Activated CD4-positive, alpha-beta T cell treated with anti-CD3 and anti-CD28 coated beads, Interleukin-10, Interleukin-2, amounts not matched to agents 100 ng/mL and 50 ng/mL, durations not matched to agents 16 hours and 8 hours (primary cell): Measurements from ENCODE around the gene HOXA3.

Source experiments
- DNase-seq: peaks from one replicate; pipeline ENCODE4 v3.0.0-alpha.2; 2020

HOXA3 gene

DNA sequence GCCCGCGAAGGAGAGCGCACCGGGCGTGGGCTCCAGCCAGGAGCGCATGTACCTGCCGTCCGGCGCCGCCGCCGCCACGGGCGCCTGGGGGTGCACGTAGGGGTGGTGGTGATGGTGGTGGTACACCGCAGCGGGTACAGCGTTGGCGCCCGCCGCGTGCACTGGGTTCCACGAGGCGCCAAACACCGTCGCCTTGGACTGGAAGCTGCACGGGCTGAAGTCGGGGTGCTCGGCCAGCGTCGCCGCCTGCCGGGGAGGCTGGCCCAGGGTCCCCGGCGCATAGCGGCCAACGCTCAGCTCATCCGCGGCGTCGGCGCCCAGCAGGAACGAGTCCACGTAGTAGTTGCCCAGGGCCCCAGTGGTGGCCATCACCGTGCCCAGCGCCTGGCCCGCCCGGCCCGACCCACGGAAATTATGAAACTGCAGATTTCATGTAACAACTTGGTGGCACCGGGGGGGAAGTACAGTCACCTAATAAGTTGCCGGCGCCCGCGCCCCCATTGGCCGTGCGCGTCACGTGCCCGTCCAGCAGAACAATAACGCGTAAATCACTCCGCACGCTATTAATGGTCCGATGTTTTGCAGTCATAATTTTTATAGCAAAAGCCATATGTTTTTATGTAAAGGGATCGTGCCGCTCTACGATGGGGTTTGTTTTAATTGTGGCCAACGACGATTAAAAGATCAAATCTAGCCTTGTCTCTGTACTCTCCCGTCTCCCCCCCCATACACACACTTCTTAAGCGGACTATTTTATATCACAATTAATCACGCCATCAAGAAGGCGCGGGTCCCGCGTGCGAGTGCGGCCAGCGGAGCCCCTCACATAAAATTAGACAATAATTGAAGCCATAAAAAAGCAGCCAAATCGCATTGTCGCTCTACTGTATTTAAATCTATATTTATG is 13.0 kb upstream of the HOXA3 start, which contains the start of gene HOXA9:
HOXA9 (minus strand) TSS at position 449 of the 907 bp plus-strand sequence; CDS start at position 369, 80 bp downstream.
- no peak for DNase-seq

DNA sequence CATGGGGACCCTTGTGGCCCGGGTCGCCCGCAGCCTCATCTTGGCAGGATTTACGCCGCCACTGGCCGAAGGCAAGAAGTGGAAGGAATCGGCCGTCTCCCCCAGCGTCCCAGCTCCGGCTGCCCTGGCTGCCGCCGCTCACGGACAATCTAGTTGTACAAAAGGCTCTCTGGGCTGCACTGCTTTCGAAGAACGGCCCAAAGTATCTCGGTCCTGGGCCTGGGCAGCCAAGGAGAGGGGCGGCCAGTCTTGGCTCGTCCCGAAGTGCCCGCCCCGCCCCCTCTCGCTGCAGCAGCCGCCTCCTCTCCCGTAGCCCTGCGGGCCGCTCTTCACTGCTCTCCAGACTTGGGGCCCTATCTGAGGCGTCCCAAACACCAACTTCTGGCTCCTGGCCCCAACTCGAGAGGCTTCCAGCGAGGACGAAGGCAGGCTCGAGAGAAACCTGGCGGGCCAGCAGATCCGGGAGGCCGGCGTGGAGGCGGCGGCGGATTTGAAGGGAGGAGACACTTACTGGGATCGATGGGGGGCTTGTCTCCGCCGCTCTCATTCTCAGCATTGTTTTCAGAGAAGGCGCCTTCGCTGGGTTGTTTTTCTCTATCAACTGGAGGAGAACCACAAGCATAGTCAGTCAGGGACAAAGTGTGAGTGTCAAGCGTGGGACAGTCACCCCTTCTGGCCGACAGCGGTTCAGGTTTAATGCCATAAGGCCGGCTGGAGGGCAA is 12.1 kb upstream of the HOXA3 start:
- DNase-seq: no peak

DNA sequence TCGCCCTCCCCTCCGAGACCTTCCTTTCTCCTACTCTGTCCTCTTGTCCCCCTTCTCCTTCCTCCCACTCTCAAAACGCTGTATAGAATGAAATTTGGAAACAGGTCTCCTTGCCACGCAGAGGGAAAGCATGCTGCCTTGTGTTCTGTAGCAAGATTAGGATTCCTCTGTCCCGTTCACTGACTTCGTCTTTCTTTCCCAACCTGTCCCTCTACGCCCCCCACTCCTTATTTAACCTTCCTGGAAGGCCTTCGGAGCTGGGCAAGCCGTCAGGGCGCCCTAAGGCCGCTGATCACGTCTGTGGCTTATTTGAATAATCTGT is 11.6 kb upstream of the HOXA3 start:
- no peak for DNase-seq

DNA sequence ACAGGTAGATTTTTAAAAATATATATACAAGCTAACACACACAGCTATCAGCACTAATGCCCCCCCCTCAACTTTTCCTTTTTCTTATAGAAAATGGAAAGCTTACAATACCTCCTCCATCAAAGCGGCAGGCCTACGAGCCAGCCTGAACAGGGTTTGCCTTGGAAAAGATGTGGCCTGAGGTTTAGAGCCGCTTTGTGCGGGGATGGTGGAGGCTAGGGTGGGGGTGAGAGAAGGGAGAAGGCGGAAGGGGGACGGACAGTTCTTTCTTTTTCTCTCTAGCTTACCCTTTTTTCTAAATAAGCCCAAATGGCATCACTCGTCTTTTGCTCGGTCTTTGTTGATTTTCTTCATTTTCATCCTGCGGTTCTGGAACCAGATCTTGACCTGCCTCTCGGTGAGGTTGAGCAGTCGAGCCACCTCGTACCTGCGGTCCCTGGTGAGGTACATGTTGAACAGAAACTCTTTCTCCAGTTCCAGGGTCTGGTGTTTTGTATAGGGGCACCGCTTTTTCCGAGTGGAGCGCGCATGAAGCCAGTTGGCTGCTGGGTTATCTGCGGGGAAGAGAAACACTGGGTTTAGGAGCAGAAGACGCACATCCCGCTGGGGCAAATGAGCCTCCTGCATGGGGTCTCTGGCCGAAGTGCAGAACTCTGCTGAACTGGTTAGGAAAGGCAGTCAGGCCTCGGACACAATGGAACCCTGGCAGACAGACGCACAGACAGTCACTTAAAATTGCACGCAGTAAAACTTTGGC is 11.1 kb upstream of the HOXA3 start:
- DNase-seq: no peak

DNA sequence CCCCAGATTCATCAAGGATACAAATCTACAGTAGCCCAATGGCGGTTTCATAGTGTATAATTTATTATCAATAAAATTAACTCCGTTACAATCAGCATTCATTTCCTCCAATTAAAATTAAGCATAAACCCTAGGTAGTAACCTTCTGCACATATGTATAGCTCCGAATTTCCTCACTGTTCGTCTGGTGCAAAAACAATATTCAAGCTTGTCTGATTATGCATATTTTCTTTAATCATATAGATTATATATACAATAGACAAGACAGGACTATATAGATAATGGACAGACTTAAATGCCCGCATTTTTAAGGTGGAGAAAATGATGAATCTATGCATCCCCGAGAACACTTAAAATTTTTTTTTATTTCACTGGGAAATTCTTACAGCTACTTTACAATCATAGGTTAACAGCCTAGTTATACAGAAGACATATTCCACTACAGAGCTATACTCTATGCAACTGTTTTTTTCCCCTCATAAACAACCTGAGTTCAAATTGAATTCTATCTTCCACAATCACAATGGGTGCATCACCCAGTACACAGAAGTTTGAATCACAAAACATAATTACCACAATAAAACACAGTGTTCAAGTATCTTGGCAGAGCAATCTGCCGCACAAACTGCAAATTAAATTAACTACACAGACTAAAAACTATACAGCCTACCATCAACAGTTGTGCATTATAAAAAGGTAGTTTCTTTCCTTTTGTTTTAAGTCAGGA is 10.3 kb upstream of the HOXA3 start:
- no peak for DNase-seq

DNA sequence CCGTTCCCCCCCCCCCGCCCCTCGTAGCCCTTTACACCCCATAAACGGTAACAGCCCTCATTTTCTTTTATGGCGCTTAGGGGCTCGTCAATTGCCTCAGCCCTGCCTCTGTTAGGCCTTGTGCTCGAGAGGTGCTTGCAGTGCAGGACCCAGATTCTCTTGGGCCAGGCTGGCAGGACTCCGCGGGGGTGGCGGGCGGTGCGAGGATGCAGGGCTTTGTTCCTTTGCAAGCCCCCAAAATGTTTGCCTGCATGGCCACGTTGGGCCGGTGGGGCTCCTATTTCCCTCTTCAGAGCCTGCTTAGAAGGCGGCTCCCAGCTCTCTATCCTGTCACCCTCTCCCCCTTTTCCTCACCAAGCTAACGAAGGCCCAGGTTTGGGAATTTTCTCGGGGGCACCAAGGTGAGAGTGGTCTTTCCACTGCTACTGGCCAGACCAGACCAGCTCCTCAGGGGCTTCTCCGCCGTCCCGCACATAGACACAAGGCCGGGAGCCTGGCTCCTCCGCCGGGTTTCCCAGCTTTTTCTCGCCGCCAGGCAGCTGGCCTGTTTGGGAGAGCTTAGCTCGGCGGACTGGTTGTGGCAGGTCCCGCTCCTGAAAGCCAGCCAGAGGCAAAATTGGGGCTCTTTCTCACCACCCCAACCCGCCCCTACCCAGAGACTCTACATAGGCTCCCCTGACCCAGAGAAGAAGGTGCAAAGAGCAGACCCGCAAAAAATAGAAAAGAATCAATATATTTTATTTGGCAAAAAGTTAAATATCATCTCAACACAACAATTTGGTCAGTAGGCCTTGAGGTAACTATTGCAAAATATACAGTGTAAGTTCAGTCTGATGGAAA is 9.6 kb upstream of the HOXA3 start:
- no peak for DNase-seq

DNA sequence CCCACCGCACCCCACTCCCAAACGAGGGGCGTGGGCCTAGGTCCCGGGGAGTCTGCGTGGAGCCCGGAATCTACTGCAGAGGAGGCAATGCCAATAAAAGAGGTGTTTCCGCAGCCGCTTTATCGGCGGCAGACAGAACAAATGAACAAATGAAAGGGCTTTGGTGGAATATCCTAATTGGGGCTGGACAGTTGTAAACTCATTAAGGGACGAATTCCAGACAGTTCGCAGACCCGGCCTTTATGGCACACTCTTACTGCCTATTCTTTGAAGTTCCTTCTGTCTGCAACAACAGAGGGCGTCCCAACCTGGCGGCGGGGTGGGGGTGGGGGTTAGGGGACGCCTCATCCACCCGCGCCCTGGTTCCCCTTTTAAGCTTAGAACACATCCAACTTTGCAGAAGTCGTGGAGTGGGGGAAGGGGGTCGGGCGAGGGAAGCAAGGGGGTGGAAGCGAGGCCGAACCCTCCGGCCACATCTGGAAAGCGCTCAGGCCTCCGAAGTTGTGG is 8.9 kb upstream of the HOXA3 start:
- no peak for DNase-seq

DNA sequence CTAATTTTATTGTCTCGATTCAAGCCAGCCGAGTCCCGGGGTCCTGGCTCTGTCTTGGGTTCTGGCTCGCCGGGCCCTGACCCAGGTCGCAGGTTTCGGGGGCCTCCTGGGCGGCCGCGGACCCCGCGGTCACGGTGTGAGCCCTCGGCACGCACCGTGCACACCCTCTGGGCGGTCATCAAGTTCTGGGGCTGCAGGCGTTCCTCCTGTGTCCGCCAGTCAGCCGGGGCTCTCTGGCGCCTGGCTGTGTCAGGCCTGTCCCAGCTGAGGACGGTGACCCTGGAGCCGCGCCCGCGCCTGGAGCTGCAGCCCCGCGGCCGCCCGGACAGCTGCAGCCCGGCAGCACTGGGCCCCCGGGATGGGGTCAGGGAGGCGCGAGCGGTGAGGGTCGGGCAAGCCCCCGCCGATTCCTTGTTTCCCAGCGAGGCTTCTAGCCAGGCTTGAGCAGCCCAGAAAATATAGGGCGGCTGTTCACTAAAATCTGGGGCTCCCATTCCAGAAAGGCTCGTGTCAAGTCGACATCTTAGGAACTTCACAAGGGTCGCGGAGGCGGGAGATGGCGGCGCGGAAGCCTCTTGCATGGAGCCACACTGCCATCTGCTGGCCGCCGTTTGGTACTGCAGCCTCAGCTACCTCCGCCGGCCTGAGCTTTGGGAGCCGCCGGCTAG is 8.3 kb upstream of the HOXA3 start:
- peak; percentile 83 for DNase-seq

DNA sequence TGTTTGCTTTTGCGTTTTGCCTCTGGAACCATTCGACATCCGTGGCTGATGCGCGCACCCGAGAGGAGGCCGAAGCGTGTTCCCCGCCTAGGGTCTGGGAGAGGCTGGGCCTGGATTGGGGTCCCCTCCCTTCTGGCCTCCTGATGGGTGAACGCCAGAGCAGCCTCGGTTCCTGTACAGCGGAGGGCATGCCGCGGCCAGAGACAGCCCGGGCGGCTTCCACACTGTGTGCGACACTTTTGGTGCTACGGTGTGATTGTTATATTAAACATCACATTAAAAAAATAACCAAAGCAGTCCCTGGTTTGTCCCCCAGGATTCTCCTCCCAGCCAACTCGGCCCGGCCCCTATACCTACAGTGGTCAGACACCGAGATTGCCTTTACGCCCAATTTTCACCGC is 7.8 kb upstream of the HOXA3 start:
- DNase-seq: no peak

DNA sequence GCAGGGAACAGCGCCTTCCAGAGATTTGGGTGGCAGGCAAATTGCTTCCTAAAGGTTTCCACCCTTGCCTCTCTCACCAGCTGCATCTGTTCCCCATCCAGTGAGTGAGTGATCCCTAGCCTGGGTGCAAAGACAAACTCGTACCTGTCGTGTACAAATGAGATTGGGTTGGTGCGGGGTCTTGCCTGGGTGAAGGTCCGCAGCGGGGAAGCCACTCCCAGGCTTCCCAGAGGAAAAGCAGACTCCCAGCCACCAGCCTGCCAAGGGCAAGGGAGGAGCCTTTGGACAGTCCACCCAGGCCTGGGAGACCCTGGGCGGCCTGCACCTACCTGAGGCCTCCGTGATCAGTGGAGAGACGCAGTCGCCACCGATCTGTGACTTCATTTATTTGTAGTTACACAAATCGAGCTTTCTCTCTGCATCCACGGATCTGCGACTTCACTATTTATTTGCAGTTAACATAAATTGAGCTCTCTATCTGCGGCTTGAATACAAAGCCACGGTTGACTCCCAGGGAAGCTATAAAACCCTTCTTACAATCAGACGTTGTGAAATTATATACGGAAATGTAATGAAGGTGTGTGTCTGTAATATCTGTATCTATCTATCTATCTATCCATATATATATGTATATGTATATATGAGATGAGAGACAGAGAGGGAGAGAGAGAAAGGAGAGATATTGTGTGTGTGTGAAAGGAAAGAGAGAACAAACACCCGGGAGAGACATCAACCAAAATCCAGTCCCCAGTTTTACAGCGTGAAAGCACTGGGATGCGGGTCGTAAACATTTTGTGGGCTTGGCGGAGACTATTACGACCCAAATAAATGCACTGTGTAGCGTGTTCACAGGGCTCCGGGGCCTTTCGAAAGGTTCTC is 7.1 kb upstream of the HOXA3 start:
- DNase-seq: no peak

DNA sequence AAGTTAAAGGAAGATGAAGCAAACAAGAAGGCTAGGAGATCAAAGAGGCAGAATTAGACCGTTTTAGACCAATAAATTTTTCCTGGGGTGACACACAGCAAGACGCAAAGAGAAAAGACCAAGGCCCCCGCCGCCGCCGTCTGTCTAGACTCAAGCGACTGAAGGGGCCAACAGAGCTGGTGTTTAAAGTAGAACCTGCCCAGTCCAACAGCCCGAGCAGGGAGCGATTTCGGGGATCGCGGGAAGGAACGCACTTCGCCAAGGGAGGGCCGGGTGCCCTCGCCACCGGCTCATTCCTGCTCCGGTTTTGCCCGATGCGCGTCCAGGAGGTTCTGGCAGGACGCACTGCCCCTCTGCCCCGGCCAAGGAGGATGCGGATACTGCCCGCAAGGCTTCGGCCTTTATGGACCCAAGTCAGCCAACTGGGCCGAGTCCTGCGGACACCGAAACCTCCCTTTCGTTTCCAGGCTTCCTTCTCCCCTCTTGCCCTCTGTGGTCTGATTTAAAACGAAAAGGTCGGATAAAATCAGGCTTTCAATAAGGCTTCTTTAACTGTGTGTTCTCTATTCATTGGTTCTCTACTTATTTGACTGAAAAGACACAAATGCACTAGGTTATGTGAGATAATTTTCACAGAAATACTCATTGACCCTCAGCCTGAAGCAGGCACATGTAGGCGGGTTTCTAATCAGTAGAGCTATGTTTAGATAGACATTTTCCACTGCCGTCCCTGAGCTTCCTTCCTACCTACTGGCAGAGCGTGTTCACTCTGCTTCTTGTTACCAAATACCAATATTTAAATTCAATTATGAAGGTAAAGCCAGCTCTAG is 6.3 kb upstream of the HOXA3 start:
- no peak for DNase-seq

DNA sequence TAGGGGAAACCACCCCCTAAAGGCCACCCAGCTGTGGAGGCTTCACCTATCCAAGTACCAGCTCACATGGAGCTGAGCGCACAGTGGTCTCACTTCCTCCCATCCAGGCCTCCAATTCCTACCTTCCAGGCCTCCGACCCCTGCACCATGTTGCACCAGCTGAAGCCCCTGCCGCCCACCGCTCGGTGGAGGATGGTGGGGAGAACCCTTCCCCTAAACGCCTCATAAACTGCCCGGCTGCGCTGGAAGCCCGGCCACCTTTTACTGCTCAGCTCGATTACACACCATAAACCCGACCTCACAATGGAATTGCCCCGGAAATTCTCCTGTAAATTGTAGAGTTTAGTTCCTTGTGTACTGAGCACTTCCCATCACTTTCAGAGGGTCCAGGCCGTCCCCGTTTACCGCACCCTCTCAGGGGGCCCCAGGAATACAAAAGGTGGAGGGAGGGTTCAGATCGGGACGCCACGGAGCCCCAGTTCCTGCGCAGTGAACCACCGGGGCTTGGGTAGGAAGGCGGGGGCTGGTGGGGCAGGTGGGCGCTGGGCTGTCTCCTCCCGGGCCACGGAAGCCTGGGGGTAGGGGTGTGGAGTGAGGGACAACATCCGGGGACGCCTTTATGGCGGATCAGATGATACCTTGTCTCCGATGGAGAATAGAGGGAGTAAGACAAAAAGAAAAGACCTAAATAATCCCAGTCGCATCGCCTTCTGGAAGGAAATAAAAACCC is 5.5 kb upstream of the HOXA3 start:
- DNase-seq: no peak

DNA sequence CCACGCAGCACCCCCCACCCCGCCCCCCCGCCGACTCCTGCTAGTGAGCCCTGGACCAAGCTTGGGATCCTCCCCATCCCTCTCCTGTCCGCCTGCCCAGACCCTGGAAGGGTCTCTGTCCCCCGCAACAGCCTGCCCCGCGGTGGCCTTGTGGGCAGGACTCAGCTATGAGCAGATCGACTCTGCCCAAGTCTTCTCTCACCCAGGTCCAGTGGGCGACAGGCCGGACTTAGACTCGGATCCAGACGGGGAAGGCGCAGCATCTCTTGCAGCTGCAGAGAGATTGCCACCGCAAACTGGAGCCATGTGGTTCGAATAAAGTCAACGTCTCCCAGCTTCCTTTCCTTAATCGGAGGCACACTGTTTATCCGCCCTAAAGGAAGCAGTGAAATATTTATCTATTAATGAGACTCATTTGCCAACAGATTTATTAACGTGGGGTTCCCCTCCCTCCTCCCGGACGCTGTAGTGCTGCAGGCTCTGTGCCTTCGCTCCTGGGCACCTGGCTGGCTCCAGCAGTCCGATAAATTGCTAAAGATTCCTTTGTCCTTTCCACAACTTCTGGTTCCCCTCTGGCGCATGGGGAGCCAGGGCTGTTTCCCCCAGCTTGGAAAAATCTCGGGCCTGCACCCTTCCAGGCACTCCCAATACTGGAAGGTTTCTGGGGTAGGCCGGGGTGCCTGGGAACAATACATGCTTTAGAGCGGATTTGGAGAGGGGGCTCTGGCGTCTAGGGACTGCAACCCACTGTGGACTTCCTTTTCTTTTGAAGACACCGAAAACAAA is 4.7 kb upstream of the HOXA3 start:
- no peak for DNase-seq

DNA sequence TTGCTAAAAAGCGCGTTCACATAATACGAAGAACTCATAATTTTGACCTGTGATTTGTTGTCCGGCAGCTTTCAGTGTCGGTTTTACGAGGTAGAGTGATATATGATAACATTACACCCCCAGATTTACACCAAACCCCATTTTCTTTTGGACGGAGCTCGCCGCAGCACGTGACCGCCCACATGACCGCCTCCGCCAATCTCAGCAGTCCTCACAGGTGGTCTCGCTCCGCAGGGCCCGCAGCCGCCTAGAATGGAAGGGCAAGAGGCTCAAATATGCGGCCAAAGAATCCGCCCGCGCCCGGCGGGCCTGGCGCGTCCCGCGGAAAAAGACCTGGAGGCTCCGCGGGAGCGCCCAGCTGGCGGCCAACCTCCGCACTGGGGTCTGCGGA is 4.1 kb upstream of the HOXA3 start, which contains the start of gene HOXA7:
HOXA7 (minus strand) TSS at position 168 of the 391 bp plus-strand sequence; CDS start at position 38, 130 bp downstream.
- no peak for DNase-seq

DNA sequence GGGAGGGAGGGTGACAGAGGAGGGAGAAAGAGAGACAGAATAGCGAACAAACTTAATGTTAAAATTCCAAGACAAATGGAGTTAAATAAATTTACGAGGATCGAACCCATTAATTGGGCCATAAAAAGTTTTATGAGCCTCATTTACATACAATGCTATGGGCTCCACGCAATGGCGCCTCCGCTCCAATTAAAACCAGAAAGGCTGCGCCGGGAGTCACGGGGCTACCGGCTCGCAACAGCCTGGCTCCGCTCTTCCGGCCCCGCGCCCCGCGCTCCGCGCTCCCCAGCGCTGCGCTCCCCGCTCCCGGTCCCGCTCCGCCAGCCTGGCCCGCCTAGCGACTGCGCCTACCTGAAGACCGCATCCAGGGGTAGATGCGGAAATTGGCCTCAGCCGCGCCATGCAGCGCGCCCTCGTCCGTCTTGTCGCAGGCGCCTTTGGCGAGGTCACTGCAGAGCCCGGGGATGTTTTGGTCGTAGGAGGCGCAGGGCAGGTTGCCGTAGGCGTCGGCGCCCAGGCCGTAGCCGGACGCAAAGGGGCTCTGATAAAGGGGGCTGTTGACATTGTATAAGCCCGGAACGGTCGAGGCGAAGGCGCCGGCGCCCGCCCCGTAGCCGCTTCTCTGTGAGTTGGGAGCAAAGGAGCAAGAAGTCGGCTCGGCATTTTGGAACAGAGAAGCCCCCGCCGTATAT is 3.6 kb upstream of the HOXA3 start:
- DNase-seq: no peak

DNA sequence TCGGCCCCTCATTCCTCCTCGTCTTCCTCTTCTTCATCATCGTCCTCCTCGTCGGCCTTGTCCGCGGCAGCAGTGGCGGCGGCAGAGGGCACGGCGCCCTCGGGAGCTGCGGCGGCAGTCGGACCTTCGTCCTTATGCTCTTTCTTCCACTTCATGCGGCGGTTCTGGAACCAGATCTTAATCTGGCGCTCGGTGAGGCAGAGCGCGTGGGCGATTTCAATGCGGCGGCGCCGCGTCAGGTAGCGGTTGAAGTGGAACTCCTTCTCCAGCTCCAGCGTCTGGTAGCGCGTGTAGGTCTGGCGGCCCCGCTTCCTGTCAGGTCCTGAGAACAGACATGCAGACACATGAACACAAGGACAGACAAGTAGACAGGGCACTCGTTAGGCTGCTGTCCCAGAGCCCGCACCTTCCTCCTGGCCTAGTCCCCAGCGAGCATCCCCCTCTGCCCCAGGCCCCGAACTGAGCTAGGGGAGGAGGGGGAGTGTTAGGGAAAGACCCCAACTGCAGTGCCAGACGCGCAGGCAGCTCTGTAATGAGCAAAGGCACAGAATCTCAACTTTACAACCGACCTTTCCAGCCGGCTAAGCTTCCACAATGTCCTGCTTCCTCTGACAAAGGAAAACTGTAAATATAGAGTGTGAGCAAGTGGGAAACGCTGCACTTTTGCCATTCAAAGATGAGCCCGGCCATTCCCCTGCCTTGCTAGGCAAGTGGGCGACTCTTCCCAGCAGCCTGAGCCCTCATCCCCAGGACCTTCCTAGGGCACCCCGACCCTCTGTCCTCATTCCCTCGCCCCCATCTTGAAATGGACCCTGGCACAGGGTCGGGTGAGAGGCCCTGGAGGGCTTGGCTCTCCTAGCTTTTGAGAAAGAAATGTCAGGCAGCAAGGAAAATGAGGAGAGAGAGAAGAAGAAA is 2.8 kb upstream of the HOXA3 start:
- DNase-seq: no peak
